Inflammatory macrophage treated with lipopolysaccharide for 4 hours (primary cell): ENCODE data around the gene CALU.
A peak's percentile ranks its signal among the peaks of the same experiment; 100 is the strongest.

Experiments
- DNase-seq: peaks from one replicate; pipeline ENCODE4 v3.0.0-alpha.2; 2020

The CALU gene

DNA sequence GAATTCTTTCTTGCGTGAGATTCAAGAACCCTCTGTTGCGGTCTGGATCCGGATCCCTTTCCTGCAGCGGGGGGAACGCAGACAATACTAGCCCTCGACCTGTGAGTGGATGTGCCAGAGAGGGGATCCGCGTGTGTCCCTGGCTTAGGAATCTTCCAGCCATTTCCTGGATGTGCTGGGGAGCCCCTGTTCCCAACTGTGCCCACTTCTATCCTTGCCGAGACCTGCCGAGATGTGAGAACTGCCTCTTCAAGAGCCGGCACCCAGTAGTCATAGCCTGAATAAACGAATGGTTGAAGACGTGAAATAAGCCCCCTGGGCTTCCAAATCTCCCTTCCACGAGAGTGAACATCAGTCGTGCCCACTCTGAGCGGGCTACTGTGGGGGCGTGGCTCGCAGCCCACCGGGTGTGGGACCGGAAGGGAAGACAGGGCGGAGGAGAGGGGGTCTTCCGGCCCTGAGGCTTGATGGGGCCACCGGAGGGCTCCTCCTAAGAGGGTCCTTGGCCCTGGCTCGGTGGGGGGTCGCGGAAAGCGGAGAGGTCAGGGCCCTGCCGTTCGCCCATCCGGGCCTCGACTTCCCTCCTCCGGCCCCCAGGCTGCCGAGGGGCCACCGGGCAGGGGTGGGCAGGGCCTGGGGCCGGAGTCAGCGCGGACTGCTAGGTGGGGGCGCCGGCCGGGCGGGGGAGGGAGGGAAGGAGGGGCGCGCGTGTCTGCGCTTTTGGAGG is 51.3 kb downstream of the CALU start:
- DNase-seq = no peak

DNA sequence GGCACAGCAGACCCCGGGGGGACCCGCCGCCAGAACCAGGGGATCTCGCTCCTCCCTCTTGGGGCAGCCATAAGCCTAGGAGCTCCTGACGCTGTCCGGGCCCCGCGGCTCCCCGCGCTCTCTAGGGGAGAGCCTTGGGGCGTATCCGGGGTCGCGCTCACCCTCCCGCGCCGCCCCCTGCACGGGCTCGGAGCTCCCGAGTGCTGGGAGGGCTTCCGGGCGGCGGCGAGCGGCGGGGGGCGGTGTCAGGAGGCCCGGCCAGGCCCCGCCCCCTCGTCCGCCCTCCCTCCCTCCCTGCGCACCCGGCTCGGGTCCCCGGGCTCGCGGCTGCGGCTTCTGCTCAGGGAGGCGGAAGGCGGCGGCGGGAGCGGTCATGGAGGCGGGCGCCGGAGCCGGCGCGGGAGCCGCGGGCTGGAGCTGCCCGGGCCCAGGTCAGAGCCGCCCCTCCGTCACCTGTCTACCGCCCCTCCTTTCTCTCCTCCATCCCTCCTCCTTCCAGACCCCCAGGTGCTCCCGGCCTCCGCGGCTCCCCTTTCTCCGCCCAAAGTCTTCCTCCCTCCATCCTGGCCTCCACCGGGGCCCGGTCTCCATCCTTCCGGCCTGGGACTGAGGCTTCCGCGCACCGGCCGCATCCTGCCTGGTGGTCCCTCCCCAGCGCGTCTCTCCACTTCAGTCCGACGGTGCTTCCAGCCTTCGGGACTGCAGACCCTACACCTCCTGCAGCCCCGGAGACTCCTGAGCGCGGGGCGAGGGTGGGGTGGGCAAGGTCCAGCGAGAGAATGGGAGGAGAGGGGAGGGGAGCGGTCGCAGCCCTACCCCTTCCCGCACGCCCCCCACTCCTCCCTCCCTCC is 52.2 kb downstream of the CALU start, which contains the start of gene CCDC136:
Gene CCDC136 (plus strand): TSS at position 848 of the 851 bp plus-strand sequence. CDS start 444 bp downstream, outside the sequence.
- DNase-seq = peak; percentile 53

DNA sequence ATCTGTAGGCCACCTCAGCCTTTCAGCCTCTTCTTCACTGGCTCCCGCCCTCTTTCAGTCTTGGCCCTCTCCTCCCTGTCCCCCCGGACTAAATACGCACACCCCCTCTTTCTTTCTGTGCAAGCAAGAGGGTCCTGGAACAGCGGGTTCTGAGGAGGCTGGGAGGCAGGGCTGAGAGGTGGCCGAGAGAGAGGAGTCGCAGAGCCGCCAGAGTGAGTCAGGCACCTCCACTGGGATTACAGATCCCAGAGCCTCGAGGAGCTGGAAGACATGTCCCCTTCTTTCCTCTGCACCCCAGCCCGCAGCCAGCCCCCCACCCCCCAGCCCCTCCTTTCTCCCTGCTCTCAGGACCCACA is 52.8 kb downstream of the CALU start:
- no peak for DNase-seq

DNA sequence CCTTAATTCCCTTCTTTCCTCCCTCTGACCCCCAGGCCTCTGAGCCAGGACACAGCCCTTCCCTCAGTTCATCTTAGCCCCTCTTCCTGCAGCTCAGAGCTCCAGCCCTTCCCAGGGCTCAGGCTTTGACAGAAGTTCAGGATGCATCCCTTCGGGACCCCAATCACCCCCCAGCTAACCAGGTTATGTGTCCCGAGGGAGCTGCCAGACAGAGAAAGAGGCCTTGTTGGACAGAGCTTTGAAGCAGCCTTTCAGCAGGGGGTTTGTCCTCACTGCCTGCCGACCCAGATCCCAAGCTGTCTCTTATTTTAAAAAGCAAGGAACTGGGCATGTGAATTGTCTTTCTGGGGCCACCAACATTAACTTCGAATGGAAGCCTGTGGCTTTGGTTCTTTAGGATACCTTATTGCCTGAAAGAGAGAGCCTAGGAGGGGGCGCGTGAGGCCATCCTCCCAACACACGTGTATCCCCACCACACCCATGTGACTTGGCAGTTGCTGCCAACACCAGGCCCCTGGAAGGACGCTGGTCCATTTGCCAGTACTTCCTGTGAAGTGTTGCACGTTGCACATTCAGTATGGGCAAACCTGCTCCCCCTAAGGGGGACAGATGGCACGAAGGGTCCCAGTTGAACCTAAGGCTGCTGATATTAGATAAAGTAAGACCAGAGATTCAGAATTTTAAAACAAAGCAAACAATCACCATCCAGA is 53.5 kb downstream of the CALU start:
- DNase-seq = no peak

DNA sequence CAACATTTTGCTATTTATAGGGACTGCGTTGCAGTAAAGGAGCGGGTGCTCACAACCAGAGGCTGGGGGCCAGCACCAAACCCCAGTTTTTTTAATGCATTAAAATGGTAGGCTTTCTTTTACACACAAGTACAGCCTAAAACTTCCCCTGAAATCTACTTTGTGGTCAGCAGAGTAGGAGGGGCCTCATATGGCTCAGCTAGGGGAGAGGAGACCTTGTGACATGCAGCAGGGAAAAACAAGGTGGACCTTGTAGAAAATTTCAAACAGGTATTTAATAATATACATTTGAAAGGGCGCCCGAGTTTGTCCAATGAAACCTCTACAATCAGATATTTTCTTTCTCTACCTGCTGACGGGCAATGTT is 54.0 kb downstream of the CALU start:
- no peak for DNase-seq

DNA sequence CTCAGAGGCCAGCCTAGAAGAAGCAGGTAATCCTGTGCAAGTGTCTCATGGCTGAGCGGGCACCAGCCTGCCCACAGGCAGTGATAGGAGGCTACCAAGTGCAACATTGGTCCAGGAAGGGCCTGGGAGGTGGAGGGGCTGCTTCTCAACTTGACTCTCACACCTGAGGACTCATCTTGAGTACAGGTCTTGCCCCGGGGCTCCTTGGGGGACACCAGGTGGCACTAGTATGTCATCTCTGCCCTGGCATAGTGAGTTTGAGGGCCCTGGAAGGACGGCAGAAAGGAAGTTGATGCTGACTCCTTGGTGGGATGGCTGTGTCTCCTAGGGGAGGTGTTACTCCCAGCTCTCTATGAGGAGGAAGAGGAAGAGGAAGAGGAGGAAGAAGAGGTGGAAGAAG is 54.9 kb downstream of the CALU start:
- DNase-seq = no peak

DNA sequence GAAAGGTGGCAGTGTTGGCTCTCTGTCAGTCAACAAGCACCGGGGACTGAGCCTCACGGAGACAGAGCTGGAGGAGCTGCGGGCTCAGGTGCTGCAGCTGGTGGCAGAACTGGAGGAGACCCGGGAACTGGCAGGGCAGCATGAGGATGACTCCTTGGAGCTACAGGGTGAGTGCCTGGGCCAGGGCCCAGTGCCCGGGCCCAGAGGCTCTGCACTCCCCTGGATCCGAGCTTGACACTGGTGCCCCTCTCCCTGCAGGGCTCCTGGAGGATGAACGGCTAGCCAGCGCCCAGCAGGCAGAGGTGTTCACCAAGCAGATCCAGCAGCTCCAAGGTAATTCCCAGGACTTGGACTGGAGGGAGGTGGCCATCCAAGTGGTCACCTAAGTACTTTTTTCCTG is 55.3 kb downstream of the CALU start:
- no peak for DNase-seq

DNA sequence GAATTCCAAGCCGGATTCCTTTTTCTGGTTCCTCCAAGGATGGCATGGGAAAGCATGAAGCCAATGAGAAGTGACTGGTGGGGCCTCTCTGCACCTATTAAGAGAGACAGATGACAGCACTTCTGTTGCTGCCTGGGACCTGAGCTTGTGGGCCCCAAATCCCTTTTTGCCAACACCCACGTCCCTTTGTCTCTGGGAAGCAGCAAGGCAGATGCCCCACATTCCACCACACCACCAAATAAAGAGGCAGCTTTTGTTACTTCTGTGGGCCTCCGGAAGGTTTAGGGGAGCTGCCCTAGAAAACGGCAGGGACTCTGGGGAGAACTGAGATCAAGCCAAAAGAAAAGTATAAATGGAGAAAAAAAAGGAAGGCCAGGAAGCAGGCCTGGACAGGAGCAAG is 56.0 kb downstream of the CALU start:
- no peak for DNase-seq

DNA sequence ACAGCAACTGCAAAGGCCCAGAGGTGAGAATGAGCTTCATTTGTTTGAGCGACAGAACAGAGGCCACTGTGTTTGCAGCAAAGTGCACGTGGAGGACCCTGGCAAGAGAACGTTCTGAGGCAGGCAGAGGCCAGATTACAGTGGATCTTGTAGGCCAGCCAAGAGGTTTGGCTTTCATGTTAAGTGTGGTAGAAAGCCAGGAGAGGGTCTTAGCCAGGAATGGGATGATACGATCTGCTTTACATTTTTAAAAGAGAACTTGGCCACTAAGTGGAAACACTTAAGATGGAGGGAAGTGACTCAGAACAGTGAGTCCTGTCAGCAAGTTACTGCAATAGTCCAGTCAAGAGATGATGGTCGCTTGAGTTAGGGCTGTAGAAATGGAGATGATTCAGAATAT is 57.2 kb downstream of the CALU start:
- DNase-seq = no peak

DNA sequence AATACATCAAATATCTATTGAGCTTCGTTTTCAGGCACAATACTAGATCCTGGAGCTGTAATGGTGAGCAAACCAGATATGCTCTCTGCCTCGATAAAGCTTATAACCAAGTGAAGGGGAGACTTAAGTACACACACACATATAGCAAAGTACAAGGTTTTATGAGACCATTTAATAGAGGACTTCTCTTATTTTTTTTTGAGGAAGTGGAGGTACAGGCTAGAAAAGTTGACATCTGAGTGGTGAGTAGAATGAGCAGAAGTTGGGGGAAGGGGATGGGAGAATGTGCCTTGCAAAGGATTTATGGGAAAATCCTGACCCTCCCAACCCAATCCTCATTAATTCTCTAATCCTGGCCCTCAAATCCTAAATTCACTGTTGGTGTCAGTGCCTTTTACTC is 60.3 kb downstream of the CALU start:
- no peak for DNase-seq

DNA sequence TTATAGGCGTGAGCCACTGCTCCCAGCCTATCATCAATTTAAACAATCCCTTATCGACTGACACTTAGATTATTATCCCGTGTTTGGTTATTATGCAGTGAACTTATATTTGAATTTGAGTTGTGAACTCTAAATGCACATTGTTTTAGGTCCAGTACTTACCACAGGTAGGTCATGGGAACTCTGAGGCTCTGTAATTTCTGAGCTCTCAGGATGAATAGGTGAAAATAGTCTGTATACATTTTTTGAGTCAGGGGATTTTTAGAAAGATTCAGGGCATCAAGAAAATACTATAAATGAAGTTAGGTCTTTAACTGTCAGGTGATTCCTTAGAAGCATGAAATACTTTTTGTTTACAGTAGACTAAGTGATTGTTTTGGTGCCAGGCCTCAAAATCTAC is 61.4 kb downstream of the CALU start:
- DNase-seq = no peak

DNA sequence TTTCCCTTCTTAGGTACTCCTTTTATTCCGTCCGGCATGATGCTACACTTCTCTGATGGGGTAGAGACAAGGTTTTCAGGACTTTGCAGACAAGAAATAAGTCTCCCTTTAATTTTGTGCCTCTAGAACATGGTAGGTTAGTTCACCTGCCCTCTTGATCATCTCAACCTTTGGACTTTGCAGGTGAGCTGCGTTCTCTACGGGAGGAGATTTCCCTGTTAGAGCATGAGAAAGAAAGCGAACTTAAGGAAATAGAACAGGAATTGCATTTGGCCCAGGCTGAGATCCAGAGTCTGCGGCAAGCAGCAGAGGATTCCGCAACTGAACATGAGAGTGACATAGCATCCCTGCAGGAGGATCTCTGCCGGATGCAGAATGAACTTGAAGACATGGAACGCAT is 61.8 kb downstream of the CALU start:
- DNase-seq = no peak

DNA sequence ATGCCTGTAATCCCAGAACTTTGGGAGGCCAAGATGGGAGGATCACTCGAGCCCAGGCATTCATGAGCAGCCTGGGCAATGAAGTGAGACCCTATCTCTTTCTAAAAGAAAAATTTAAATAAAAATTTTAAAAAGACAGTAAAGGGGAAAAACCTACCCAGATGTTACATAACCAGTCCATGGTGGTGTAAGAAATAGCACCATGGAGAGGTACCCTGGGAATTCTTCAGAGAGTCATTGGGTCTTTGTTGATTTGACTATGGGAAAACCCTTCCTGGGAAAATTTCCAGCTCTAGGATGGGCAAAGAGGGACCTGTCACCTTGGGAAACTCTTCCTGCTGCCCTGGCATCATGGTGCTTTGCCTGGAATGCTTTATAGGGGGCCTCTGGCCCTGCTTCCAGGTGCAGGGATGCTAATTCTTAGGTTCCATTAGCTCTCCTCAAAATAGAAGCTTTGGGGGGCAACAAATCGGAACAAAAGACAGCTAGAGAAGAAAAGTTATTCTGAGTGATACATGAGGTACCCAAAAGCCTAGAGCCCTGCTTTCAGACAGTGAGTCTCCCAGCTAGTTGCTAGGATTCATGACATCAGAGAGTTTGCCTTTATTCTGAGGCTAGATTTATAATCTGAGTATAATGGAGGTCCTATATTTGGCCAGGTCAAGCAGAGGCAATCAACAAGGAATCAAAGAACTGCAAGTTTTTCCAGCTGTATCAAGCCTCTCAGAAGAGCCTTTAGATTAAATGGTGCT is 62.7 kb downstream of the CALU start:
- no peak for DNase-seq

DNA sequence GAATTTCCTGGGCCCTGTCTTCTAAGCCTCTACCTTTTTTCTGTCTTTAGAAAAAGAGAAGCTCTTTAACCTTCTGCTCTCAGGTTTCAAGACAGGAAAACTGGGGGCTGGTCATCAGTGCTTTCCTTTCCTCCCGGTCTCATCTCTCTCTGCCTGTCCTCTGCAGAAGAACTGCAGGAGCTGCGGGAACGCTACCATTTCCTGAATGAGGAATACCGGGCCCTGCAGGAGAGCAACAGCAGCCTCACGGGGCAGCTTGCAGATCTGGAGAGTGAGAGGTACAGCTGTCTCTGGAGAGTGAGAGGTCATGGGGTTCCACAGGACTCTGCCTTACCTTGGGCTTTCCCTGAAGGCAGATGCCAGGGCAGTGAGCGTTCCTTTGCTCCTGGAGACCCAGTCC is 65.3 kb downstream of the CALU start:
- no peak for DNase-seq

DNA sequence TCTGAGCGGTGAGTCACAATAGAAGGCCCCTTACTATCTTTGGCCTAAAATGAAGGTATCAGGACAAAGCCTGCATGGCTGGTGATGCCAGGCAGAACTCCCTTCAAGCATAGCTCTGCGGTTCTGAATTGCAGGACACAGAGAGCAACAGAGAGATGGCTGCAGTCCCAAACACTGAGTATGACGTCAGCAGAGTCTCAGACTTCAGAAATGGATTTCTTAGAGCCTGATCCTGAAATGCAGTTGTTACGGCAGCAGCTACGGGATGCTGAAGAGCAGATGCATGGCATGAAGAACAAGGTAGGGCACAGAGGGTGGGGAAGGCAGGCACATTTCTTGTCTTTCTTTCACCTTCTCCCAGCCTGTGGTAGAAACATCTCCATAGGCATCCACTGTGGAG is 66.1 kb downstream of the CALU start:
- no peak for DNase-seq

DNA sequence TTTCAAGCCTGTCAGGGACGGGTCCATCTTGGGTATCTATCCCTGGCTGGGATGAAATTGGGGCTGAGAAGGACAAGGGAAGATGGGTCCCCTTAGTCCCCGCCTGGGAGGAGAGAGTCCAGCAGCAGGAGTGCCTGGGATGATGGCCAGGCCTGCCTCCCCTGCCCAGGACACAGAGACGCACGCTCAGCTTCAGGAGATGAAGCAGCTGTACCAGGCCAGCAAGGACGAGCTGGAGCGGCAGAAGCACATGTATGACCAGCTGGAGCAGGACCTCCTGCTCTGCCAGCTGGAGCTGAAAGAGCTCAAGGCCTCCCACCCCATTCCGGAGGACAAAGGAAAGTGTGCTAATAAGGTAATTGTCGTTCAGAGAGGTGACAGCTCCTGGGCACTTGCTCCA is 68.0 kb downstream of the CALU start:
- DNase-seq = no peak

DNA sequence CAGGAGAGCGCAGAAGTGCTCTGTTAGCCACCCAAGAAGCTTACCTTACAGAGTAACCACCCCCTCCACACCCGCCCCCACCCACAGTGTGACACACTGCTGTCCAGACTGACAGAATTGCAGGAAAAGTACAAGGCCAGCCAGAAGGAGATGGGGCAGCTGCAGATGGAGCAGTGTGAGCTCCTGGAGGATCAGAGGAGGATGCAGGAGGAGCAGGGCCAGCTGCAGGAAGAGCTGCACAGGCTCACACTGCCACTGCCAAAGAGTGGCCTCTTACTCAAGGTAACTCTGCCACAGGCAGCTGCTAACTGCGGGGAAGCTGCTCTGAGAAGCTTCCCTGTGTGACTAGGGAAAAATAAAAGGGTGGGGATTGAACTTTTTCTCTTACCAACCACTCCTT is 70.2 kb downstream of the CALU start:
- DNase-seq = no peak

DNA sequence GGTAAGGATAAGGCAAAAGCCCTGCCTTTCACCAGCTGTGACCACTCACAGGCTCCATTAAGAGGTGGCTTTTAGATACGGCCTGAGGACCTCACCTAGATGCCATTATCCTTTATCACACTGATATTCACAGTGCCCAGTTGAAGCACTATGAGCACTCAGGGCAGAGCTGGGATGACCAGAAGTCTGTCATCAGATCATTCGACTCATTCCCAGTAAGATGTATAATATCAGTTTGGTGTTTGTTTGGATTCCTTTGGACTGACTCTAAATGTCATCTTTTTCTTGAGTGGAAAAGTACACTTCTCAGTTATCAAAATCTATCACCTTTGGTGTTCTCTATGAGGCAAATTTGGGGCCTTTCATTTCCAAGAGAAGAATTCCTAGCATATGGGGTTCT is 71.3 kb downstream of the CALU start:
- DNase-seq = no peak

DNA sequence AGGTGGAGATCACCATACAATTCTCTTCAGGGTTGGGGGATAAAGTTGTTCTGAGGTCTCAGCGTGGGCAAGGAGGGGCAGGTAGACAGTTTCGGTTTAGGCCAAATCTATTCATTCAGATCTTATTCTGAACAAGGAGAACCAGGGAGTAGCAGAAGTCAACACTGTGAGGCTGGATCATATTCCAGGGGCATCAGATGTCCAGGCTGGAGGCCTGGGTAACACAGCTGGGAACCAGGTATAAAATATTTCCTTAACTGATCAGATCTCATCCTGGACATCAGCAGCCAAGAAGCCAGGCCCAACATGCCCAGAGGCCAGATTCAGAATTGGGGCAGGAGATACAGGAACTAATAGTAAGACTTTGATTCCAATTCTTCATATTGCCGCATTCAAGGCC is 71.8 kb downstream of the CALU start:
- no peak for DNase-seq

DNA sequence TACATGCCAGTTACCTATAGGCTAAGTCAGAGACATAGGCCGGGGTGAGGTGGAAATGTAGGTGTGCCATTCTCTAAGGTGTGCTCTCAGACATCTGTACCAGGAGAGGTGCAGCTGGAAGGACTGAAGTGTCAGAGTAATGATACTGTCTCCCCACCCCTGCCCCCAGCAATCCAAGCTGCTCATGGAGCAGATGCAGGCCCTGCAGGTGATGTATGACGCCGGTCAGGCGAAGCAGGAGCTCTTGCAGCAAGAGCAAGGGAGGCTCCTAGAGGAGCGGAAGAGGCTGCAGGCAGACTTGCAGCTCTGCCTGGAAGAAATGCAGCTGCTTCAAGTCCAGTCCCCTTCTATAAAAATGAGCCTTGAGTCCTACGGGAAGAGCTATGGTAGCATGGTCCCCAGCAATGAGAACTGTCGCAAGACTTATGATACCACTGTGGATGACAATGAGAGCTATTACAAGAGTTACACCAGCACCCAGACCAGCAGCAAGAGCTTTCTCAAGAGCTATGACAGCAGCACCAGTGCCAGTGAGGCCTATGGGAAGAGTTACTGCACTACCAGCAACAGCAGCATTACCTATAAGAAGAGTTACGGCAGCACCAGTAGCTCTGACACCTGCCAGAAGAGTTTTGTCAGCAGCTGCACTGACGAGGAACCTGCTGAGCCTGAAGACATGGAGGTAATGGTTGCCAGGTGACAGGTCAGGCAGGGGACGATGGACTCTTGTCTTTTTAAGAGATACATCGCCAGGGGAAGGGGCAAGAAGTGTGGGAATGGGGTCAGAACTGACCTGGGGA is 72.7 kb downstream of the CALU start:
- DNase-seq = no peak

DNA sequence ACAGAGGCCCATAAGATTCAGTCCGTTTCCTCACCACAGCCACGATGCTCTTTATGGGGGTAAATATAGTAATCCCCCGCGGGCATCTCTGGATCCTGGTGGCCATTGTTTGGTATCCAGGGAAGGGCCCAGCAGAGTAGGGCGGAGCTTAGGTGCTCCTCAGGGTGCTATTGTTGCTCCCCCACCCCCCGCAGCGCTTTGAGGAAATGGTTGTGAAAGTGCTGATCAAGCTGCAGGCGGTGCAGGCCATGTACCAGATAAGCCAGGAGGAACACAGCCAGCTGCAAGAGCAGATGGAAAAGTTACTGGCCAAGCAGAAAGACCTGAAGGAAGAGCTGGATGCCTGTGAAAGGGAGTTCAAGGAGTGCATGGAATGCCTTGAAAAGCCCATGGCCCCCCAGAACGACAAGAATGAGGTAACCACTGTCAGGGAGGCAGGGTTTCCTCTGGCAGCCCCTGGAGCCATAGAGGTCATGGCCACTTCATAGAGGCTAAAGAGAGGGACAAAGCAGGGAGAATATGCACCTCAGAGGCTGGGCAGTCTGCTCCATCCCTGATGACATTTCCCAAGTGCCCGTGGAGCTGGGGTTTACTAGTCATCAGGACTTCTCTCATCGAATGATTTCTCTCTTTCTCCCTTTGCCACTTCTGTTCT is 73.5 kb downstream of the CALU start:
- DNase-seq = peak; percentile 39

DNA sequence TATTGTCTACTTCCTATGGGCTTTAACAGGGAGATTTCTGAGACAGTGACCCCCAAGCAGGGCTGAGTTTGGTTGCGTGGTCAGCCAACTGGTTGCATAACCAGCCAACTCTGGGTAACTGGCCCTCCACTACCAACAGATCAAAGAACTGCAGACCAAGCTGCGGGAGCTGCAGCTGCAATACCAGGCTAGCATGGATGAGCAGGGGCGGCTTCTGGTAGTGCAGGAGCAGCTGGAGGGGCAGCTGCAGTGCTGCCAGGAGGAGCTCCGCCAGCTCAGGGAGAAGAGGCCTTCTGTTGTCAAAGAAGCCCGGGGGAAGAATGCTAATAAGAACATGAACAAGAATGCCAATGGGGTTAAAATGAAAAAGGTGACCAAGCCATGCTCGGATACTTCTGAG is 75.3 kb downstream of the CALU start:
- DNase-seq = no peak
